SU-DHL-6 (cell line): ENCODE results near the gene FAM229A.

Experiments
- EZH2phosphoT487 ChIP-seq: fragments of 200-600 bp; sonication (generic), shearing (Covaris generic); conservative IDR thresholded peaks from 2 replicates; pipeline ENCODE4 v1.6.1; 2018; ENCODE audit warnings: mild to moderate bottlenecking, antibody characterized with exemption, low read length, moderate library complexity, mixed read lengths
- TF ChIP-seq, protein P1 (sequence below): fragments of 200-600 bp; sonication (generic); IDR thresholded peaks from one replicate; pipeline ENCODE4 v1.5.1; 2017; ENCODE audit warnings: antibody characterized with exemption, mild to moderate bottlenecking, low read length, moderate library complexity; ENCODE audit not compliant: insufficient read depth, poor library complexity, severe bottlenecking

DNA sequence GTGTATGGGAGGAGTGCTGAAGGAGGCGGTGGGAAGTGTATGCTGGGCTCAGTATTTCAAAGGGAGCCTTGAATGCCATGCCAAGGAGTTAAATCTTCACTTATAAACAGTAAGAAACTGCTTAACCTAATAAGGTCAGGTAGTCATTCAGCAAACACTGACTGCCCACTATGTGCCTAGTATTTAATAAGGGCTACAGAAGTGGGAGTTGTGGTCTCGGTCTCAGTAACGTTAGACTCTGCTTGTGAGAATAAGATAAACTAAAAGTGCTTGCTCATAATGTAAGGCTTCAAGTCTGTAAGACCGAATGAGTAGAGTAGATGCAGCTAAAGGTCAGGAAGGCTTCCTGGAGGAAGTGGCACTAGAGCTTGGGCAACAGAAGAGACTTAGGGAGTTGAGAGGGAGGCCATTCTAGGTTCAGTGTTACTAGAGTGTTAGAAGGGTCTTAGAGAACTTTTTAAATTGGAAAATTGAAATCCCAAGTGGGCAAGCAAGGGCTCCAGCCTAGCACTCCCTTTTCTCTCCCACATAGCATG lies 32.3 kb downstream of the FAM229A start:
- TF ChIP-seq, protein P1, sequence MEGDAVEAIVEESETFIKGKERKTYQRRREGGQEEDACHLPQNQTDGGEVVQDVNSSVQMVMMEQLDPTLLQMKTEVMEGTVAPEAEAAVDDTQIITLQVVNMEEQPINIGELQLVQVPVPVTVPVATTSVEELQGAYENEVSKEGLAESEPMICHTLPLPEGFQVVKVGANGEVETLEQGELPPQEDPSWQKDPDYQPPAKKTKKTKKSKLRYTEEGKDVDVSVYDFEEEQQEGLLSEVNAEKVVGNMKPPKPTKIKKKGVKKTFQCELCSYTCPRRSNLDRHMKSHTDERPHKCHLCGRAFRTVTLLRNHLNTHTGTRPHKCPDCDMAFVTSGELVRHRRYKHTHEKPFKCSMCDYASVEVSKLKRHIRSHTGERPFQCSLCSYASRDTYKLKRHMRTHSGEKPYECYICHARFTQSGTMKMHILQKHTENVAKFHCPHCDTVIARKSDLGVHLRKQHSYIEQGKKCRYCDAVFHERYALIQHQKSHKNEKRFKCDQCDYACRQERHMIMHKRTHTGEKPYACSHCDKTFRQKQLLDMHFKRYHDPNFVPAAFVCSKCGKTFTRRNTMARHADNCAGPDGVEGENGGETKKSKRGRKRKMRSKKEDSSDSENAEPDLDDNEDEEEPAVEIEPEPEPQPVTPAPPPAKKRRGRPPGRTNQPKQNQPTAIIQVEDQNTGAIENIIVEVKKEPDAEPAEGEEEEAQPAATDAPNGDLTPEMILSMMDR, result no peak
- TF ChIP-seq EZH2phosphoT487, result no peak
